D721Med (cell line): ENCODE data around the gene TMEM8B.

Experiments used
- DNase-seq: peaks from one replicate; pipeline ENCODE4 v3.0.0; 2011; ENCODE audit warnings: low spot score; ENCODE audit not compliant: insufficient read length
- FAIRE-seq: peaks from 2 replicates; lab custom pipeline; 2011; peaks lifted over from hg19 to GRCh38; lab: Jason Lieb, UNC
- TF ChIP-seq, protein P1 (sequence below): IDR thresholded peaks from 2 replicates; pipeline ENCODE4 v1.5.1; 2012; ENCODE audit warnings: mild to moderate bottlenecking, control low read depth; ENCODE audit not compliant: insufficient read depth; ENCODE audit errors: missing control alignments

TMEM8B gene

DNA sequence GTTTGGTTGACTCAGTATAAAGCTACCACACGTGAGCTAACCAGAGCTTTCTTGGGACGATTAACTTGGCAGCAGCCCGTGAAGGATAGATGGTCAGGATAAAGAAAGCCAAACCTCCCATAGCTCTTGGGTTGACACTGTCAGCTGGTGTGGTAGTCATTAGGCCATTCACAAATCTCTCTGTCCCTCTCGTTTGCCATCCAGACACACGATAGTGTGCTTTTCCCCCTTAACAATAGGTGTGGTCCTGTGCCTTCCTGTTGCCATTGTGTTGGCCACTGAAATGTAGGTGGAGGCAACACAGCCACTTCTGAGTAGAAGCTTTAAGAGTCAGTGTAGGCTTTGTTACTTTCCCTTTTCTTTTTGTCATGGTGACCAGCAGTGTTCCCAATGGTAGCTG, 29.4 kb downstream of the TMEM8B start:
- FAIRE-seq (no peak), DNase-seq (no peak)
- TF ChIP-seq, protein P1, sequence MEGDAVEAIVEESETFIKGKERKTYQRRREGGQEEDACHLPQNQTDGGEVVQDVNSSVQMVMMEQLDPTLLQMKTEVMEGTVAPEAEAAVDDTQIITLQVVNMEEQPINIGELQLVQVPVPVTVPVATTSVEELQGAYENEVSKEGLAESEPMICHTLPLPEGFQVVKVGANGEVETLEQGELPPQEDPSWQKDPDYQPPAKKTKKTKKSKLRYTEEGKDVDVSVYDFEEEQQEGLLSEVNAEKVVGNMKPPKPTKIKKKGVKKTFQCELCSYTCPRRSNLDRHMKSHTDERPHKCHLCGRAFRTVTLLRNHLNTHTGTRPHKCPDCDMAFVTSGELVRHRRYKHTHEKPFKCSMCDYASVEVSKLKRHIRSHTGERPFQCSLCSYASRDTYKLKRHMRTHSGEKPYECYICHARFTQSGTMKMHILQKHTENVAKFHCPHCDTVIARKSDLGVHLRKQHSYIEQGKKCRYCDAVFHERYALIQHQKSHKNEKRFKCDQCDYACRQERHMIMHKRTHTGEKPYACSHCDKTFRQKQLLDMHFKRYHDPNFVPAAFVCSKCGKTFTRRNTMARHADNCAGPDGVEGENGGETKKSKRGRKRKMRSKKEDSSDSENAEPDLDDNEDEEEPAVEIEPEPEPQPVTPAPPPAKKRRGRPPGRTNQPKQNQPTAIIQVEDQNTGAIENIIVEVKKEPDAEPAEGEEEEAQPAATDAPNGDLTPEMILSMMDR: no peak

DNA sequence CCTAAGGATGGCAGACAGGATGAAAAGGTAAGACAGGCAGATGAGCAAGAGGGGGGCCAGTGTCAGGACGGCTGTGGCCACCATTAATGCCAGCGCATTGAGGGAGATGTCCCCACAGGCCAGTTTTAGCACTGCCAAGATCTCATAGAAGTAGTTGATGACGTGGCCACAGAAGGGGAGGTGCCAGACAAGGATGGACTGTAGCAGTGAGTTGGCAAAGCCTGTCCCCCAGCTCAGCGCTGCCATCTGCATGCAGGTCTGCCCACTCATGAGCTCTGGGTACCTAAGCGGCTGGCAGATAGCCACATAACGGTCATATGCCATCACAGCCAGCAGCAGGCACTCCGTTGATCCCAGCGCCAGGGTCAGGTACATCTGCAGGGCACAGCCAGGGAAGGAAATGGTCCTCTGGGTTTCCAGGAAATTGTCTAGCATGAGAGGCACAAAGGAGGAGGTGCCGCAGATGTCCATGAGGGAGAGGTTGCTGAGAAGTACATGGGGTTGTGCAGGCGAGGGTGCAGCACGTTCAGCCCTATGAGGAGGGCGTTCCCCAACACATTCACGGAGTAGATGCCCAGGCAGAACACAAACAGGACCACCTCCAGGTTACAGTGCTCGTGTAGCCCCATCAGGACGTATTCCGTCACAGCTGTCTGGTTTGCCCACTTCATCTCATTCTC, 30.4 kb downstream of the TMEM8B start:
- no peak for DNase-seq
- TF ChIP-seq, protein P1: no peak
- FAIRE-seq: no peak

DNA sequence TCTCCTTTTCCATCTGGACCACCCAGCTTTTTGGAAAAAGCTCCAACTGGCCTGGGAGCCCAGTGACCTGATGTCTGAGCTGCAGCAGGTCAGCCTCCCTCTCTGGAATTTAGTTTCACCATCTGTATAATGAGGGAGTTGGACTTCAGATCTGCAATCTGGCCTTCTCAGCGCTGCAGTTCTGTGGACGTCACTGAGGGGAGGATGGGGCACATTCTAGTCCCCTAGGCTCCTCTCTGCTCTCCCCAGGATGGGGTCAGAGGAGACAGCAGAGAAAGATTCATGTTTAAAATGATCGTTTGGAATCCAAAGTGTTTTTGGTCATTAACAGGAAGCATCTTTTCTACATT, 30.9 kb downstream of the TMEM8B start:
- FAIRE-seq (no peak), DNase-seq (no peak)
- TF ChIP-seq, protein P1: no peak

DNA sequence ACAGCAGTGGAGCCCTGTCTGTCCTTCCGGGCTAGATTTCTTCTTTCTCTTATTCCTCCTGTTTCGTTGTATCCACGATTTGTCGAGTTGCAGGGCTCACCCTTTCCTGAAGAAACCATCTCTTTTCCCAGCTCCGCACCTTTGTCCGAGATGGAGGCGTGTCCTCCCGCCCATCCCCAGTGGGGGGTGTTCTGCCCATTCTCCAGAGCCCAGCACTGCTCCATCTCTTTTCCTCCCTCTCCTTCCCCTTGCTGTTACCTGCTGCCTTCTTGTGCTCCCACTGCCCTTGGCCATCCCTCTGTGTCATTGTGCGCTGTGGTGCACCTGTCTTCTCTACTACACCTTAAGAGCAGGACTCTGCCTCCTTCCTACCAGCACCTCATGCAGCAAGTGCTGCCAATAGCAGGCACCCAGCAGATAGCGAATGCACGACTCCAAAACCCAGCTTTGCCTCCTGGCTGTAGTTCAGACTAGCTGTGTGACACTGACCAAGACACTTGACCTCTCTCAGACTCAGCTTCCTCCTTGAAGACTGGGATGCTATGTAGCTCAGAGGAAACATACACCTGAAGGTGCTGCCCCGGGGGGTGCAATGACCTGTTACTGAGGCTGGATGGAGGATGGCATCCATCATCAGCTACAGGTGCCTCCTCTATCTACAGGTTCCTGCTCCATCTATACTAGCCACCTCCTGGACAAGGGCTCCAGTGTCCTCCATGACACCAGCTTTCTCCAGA, 32.3 kb downstream of the TMEM8B start:
- DNase-seq (no peak), FAIRE-seq (no peak)
- TF ChIP-seq, protein P1: no peak

DNA sequence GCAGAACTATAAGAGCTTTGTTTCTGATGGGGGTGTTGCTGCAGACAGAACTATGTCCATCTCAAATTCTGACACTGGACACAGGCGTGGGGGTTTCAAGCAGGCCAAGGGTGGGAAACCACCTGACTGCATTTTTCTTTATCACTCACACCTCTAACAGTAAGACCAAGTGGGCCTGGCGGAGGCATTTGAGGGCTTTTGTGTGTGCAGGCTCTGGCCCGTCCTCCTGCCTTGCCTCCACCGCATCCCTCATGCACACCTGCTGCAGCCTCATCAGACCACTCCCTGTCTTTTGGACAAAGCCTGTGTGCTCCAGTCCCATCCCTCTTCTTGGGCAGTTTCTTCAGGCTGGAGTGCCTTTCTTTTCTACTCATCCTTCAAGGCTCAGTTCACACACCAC, 33.3 kb downstream of the TMEM8B start:
- DNase-seq: no peak
- FAIRE-seq: no peak
- TF ChIP-seq, protein P1: no peak

DNA sequence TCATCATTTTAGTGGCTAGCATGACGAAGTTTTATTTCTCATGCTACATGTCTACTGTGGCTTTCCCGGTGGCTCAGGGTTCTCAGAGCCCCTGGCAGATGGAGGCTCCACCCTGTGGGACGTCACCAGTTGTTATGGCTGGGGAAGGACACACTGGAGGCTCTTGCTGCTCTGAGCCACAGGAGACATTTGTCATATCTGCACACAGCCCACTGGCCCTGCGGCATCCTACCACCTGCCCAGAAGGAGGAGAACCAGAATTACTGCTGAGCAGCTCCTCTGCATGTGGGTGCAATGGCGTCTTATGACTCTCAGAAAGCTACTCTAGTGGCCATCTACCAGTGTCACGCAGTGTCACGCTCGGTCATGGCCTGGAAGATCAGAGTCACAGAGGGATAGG, 34.6 kb downstream of the TMEM8B start:
- no peak for FAIRE-seq
- TF ChIP-seq, protein P1: no peak
- no peak for DNase-seq

DNA sequence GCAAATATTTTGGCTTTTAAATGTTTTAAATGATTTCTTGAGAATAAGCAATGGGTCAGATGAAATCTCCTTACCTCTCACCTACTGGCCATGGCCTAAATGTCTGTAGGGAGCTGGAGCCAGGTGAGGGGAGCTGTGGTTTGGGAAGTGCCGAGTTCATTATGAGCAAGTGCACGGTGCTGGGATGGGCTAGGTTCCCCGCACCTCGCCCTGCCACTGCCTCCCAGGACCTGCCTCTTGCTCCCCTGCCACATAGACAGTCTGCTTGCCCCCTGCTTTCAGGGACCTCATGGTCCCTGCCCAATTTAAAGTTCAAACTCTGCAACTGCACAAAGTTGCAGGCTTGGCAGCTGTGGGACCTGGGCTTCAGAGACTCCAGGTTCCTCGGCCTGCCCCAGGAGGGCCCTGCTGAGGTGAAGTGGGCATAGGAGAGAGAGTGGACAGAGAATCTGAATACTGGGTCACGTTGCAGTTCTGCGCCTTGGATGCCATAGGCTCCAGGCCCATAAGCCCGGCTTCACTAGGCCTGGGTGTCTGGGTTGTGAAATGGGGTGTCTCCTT, 35.7 kb downstream of the TMEM8B start:
- FAIRE-seq (no peak), DNase-seq (no peak)
- TF ChIP-seq, protein P1: no peak
